ENCODE data around the gene WDFY2. TPM values are rescaled to one million over a fixed set of nuclear protein-coding genes. Genes with fewer than 3 reads are reported as not detected.

The WDFY2 gene
- total RNA-seq, 1 experiment from 2014 or later = 26.4 TPM

GRCh38 chr13:51625555-51626345, 41.5 kb downstream of the WDFY2 start:
- H3K36me3 Mint-ChIP-seq (ENCODE audit: insufficient read depth in 1 of 3, low read depth in 3 of 3) = no peaks in the 10 kb centered on the region; a peak in 2 of 7 replicates
- Histone ChIP-seq H4K5ac (ENCODE audit: insufficient read length, low read depth, low read length) (no peak overlapping the region), H4K20me1 (ENCODE audit: control insufficient read depth, insufficient read depth, insufficient read length) (no peaks in the 10 kb centered on the region), H2AK5ac (ENCODE audit: insufficient read length, low read length) (no peak overlapping the region), H3K18ac (ENCODE audit: insufficient read length, low read depth, low read length) (no peak overlapping the region), H2AFZ (ENCODE audit: low read length) (no peak overlapping the region), H3K23me2 (ENCODE audit: insufficient read length, low read depth, low read length, poor library complexity, severe bottlenecking) (no peaks in the 10 kb centered on the region), H3K79me1 (ENCODE audit: insufficient read depth, low read depth, low read length, poor library complexity, severe bottlenecking) (no peaks in the 10 kb centered on the region), H3K27me3 (ENCODE audit: insufficient read depth, low read length) (no peaks in the 10 kb centered on the region), H3K9me3 (ENCODE audit: control insufficient read depth, low read depth, low read length) (no peaks in the 10 kb centered on the region), H3T11ph (ENCODE audit: low read length) (no peak overlapping the region), H3K4me2 (ENCODE audit: insufficient read depth, insufficient read length, low read length) (no peak overlapping the region), H2BK120ac (ENCODE audit: low read depth, low read length, poor library complexity, severe bottlenecking) (no peak overlapping the region), H3K9ac (ENCODE audit: extremely low read depth, insufficient read length, low read length) (no peak overlapping the region), H2BK12ac (ENCODE audit: insufficient read length, low read depth, low read length) (no peak overlapping the region), H3K79me2 (ENCODE audit: insufficient read depth, low read length) (peaks cover 10% of the 10 kb centered on the region; the same call in 1 of the 2 replicates), H3K14ac (ENCODE audit: insufficient read depth, low read length) (no peak overlapping the region), H3K4ac (ENCODE audit: low read depth, low read length) (no peak overlapping the region), H3K23ac (ENCODE audit: insufficient read length, low read depth, low read length) (no peak overlapping the region), H2BK20ac (ENCODE audit: low read depth, low read length, poor library complexity, severe bottlenecking) (no peak overlapping the region), H4K91ac (ENCODE audit: insufficient read length, low read depth, low read length) (no peak overlapping the region), H3K4me1 (ENCODE audit: insufficient read depth, low read length) (no peaks in the 10 kb centered on the region), H3K56ac (ENCODE audit: insufficient read length, low read depth, low read length) (no peak overlapping the region), H4K8ac (replicated peaks; ENCODE audit: insufficient read length, low read depth, low read length) (no peak overlapping the region), H2BK5ac (ENCODE audit: insufficient read length, low read length) (no peak overlapping the region), H2BK15ac (ENCODE audit: low read depth, low read length) (no peak overlapping the region), H3K27ac (ENCODE audit: insufficient read length, low read depth, low read length) (no peak overlapping the region)
- DNase-seq = no peak
- no peak overlapping the region; a peak in 1 of 7 replicates for H3K27ac Mint-ChIP-seq
- H3K9me3 Mint-ChIP-seq = no peaks in the 10 kb centered on the region
- no peak for TF ChIP-seq CTCF (conservative IDR thresholded peaks at IDR 0.05)
- H3K4me1 Mint-ChIP-seq = peaks cover 20 to 22% of the 10 kb centered on the region in 2 experiments
- H3K4me3 Mint-ChIP-seq = no peak overlapping the region
- WGBS (ENCODE audit: extremely low coverage, insufficient read length, low lambda C conversion rate) = no CpG with 5 or more reads among the region's 7 CpGs
- H3K27me3 Mint-ChIP-seq (ENCODE audit: low read depth) = no peaks in the 10 kb centered on the region
